Thoracic aorta (tissue), 2 donors: Measurements from ENCODE around the gene COL3A1. TPM values are rescaled to one million over a fixed set of nuclear protein-coding genes. Genes with fewer than 3 reads are reported as not detected.
A peak's percentile ranks its signal among the peaks of the same experiment; 100 is the strongest.

Experiments used
- ATAC-seq: fragments of 150-250 bp; one replicate; pipeline ENCODE4 v1.8.0; 2017; ENCODE audit warnings: low read depth; ENCODE audit not compliant: insufficient number of reproducible peaks, low FRiP score
- DNase-seq: peaks from one replicate; pipeline ENCODE4 v3.0.0-alpha.2; 2020; ENCODE audit warnings: low spot score
- H3K27ac ChIP-seq, 2 donors: fragments of 200-600 bp; sonication (generic); 1 replicate in 1 of 2; 2 replicates in 1 of 2; pipeline ENCODE4 v1.5.1; 2016; ENCODE audit warnings: mild to moderate bottlenecking in 2 of 2, moderate library complexity in 2 of 2
- H3K27me3 ChIP-seq: fragments of 200-600 bp; sonication (generic); replicated peaks from 2 replicates; pipeline ENCODE4 v1.6.0; 2016; ENCODE audit warnings: mild to moderate bottlenecking; ENCODE audit not compliant: insufficient read depth
- H3K36me3 ChIP-seq: fragments of 200-600 bp; sonication (generic); one replicate; pipeline ENCODE4 v1.5.1; 2016
- H3K4me1 ChIP-seq, 2 donors: fragments of 200-600 bp; sonication (generic); 1 replicate in 1 of 2; 2 replicates in 1 of 2; pipeline versions ENCODE4 v1.5.1 to v1.6.0; 2016; ENCODE audit warnings: low read depth in 2 of 2, mild to moderate bottlenecking in 1 of 2; ENCODE audit not compliant: control insufficient read depth in 1 of 2
- H3K4me3 ChIP-seq: fragments of 200-600 bp; sonication (generic); 2 replicates; pipeline ENCODE4 v1.5.1; 2016; ENCODE audit warnings: mild to moderate bottlenecking
- H3K9me3 ChIP-seq: fragments of 200-600 bp; sonication (generic); 2 replicates; pipeline ENCODE4 v1.5.1; 2016
- total RNA-seq, 2 donors: library from RNA; depleted of rRNA; stranded (reverse); fragments of >200 nt; gene quantifications; one replicate each; pipeline versions ENCODE4 v1.1.0 to v1.2.3, GENCODE V29; 2016
- TF ChIP-seq, protein P1 (sequence below): fragments of 200-600 bp; sonication (generic); IDR thresholded peaks from one replicate; pipeline ENCODE4 v1.5.1; 2019; ENCODE audit warnings: antibody characterized with exemption

The COL3A1 gene
- total RNA-seq, 2 donors from 2014 or later, result 734 to 875 TPM

- ATAC-seq, result no peak
- DNase-seq, result no peak
- TF ChIP-seq, protein P1, sequence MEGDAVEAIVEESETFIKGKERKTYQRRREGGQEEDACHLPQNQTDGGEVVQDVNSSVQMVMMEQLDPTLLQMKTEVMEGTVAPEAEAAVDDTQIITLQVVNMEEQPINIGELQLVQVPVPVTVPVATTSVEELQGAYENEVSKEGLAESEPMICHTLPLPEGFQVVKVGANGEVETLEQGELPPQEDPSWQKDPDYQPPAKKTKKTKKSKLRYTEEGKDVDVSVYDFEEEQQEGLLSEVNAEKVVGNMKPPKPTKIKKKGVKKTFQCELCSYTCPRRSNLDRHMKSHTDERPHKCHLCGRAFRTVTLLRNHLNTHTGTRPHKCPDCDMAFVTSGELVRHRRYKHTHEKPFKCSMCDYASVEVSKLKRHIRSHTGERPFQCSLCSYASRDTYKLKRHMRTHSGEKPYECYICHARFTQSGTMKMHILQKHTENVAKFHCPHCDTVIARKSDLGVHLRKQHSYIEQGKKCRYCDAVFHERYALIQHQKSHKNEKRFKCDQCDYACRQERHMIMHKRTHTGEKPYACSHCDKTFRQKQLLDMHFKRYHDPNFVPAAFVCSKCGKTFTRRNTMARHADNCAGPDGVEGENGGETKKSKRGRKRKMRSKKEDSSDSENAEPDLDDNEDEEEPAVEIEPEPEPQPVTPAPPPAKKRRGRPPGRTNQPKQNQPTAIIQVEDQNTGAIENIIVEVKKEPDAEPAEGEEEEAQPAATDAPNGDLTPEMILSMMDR, result no peak
- Histone ChIP-seq H3K4me1 (peaks cover 24 to 54% of the 10 kb centered on the region in 2 donors), H3K4me3 (peak overlapping the region; percentile 78), H3K36me3 (peaks cover 3% of the 10 kb centered on the region), H3K27ac (peak overlapping the region; percentile 89), H3K27me3 (no peaks in the 10 kb centered on the region), H3K9me3 (no peaks in the 10 kb centered on the region)
Measured at GRCh38 chr2:188979187-188980114, 5.3 kb downstream of the COL3A1 start.

DNA sequence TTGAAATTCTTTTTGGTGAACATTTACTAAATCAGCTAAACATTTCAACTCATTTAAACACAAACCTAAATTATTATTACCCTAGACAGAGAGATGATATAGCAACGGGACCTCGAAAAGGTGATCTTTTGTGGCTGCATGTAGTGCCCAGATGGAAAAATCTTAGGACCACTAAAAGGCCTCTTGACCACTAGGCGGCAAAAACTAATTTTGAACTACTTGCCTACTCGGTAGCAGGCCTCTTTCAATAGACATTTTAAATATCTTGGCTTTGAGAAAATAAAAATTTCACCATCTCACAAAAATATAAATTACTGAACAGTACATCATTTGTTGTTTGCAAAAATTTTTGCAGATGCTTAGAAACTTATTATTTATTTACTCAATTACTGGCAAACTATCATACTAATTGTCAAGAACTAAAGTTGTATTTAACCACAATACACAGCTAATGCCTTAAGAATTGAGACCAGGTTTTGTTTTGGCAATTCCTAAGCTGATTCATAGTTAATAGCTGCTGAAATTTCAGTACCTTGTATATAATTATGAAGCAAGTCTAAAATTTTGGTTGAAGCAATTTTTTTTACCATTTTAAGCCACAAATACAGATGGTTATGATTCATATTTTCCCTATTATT, 9.4 kb downstream of the COL3A1 start:
- peaks cover 32 to 73% of the 10 kb centered on the region in 2 donors for H3K4me1 ChIP-seq
- peak overlapping the region; percentile 67 to 68 for H3K27ac ChIP-seq
- H3K9me3 ChIP-seq, result no peaks in the 10 kb centered on the region
- no peak for ATAC-seq
- DNase-seq, result no peak
- no peaks in the 10 kb centered on the region for H3K27me3 ChIP-seq
- H3K36me3 ChIP-seq, result peaks cover 23% of the 10 kb centered on the region
- TF ChIP-seq, protein P1, result peak; percentile 33
- H3K4me3 ChIP-seq, result peak overlapping the region; percentile 52

DNA sequence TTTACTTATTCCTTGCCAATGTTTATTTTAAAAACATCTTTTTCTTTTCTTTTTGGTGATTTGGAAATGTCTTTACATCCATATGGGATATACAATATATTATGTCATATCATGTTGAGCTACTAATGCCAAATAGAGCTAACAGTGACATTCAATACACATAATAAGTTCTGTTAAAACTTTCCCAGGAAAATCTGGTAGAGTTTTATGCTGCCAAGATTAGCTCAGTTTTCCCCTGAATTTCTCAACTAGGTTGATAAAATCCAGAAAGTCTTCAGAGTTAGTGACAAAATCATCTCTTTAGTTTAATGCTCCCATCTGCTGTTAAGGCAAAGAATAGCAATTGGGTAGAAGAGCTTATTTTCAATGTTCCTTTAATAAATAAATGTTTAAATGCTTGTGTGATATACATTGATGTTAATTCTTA, 9.9 kb downstream of the COL3A1 start:
- peak overlapping the region; percentile 52 for H3K4me3 ChIP-seq
- H3K4me1 ChIP-seq, result peaks cover 32 to 71% of the 10 kb centered on the region in 2 donors
- TF ChIP-seq, protein P1, result peak; percentile 39
- H3K36me3 ChIP-seq, result peaks cover 24% of the 10 kb centered on the region
- ATAC-seq, result no peak
- peak overlapping the region; percentile 67 to 68 for H3K27ac ChIP-seq
- H3K9me3 ChIP-seq, result no peaks in the 10 kb centered on the region
- no peaks in the 10 kb centered on the region for H3K27me3 ChIP-seq
- no peak for DNase-seq

DNA sequence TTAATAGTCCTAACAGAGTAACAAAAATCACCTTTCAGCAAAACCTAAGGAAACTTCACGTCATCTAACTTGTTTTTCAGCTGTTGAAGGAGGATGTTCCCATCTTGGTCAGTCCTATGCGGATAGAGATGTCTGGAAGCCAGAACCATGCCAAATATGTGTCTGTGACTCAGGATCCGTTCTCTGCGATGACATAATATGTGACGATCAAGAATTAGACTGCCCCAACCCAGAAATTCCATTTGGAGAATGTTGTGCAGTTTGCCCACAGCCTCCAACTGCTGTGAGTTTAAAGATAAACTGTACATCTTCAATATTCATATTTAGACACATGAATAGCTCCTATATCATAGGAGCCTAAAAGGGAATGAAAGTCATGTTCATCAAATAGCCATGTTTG, 10.5 kb downstream of the COL3A1 start:
- Histone ChIP-seq H3K9me3 (no peaks in the 10 kb centered on the region), H3K27me3 (no peaks in the 10 kb centered on the region), H3K4me1 (peaks cover 32 to 65% of the 10 kb centered on the region in 2 donors), H3K36me3 (peaks cover 28% of the 10 kb centered on the region), H3K27ac (peak overlapping the region; percentile 67 to 68), H3K4me3 (peak overlapping the region; percentile 52)
- DNase-seq (no peak), ATAC-seq (peak; percentile 95)
- TF ChIP-seq, protein P1, result no peak

DNA sequence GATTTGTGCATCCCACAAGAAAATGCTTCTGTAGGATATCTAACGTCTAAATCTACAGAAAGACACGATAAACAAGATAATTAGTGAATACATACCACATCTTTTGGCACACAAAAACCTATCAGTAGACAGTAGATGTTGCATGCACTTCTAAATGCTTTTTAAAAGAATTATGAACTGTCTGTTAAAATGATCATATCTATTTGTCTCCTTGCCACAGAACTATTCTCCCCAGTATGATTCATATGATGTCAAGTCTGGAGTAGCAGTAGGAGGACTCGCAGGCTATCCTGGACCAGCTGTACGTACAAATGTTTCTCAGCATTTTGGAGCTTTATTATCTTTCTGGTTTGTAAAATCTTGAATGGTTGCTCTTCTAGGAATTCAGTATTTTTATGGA, 12.7 kb downstream of the COL3A1 start:
- Histone ChIP-seq H3K36me3 (peaks cover 37% of the 10 kb centered on the region), H3K27me3 (no peaks in the 10 kb centered on the region), H3K9me3 (no peaks in the 10 kb centered on the region), H3K4me3 (no peak overlapping the region), H3K4me1 (peaks cover 20 to 49% of the 10 kb centered on the region in 2 donors), H3K27ac (peak overlapping the region; percentile 49 to 68)
- TF ChIP-seq, protein P1, result no peak
- DNase-seq, result no peak
- no peak for ATAC-seq
